MM.1S (cell line): ENCODE results near the gene NLK.

ENCODE experiments used
- DNase-seq: peaks from one replicate; pipeline ENCODE4 v3.0.0-alpha.2; 2015
- H2AFZ ChIP-seq: fragments of 300-600 bp; sonication (generic); 2 replicates; pipeline ENCODE4 v1.6.0; 2016; ENCODE audit warnings: antibody characterized with exemption, low read length
- H3F3A ChIP-seq: fragments of 300-600 bp; sonication (generic); 2 replicates; pipeline ENCODE4 v1.6.1; 2016; ENCODE audit warnings: mild to moderate bottlenecking, antibody characterized with exemption, low read length, moderate library complexity, mixed read lengths; ENCODE audit not compliant: insufficient read depth
- H3K27ac ChIP-seq: fragments of 300-600 bp; sonication (generic); 2 replicates; pipeline ENCODE4 v1.5.1; 2016; ENCODE audit warnings: mild to moderate bottlenecking, low read length
- H3K27me3 ChIP-seq: fragments of 300-600 bp; sonication (generic); replicated peaks from 2 replicates; pipeline ENCODE4 v1.6.0; 2016; ENCODE audit warnings: low read length; ENCODE audit not compliant: insufficient read depth
- H3K36me3 ChIP-seq: fragments of 300-600 bp; sonication (generic); replicated peaks from 2 replicates; pipeline ENCODE4 v1.6.1; 2016; ENCODE audit warnings: mild to moderate bottlenecking, low read length, mixed read lengths; ENCODE audit not compliant: insufficient read depth
- H3K4me1 ChIP-seq: fragments of 300-600 bp; sonication (generic); 2 replicates; pipeline ENCODE4 v1.6.1; 2016; ENCODE audit warnings: low read length, mixed read lengths
- H3K4me2 ChIP-seq: fragments of 300-600 bp; sonication (generic); 2 replicates; pipeline ENCODE4 v1.6.0; 2016; ENCODE audit warnings: low read depth, low read length
- H3K4me3 ChIP-seq: fragments of 300-600 bp; sonication (generic); 2 replicates; pipeline ENCODE4 v1.5.1; 2016; ENCODE audit warnings: low read length, mixed read lengths
- H3K79me2 ChIP-seq: fragments of 300-600 bp; sonication (generic); 2 replicates; pipeline ENCODE4 v1.6.1; 2016; ENCODE audit warnings: mixed run types, low read length, mixed read lengths
- H3K9ac ChIP-seq: fragments of 300-600 bp; sonication (generic); 2 replicates; pipeline ENCODE4 v1.6.1; 2016; ENCODE audit warnings: low read length, mixed read lengths
- H3K9me2 ChIP-seq: fragments of 300-600 bp; sonication (generic); replicated peaks from 2 replicates; pipeline ENCODE4 v1.6.1; 2016; ENCODE audit warnings: mild to moderate bottlenecking, low read length, mixed read lengths; ENCODE audit not compliant: insufficient read depth
- H3K9me3 ChIP-seq: fragments of 300-600 bp; sonication (generic); replicated peaks from 2 replicates; pipeline ENCODE4 v1.6.1; 2016; ENCODE audit warnings: mild to moderate bottlenecking, low read length, mixed read lengths; ENCODE audit not compliant: insufficient read depth
- H4K20me1 ChIP-seq: fragments of 300-600 bp; sonication (generic); 2 replicates; pipeline ENCODE4 v1.6.1; 2016; ENCODE audit warnings: mild to moderate bottlenecking, low read length, moderate library complexity, mixed read lengths; ENCODE audit not compliant: insufficient read depth
- CTCF ChIP-seq: fragments of 300-600 bp; sonication (generic); IDR thresholded peaks from 2 replicates; pipeline ENCODE4 v1.5.1; 2016; ENCODE audit warnings: antibody characterized with exemption, low read length, mixed read lengths
- EZH2 ChIP-seq: fragments of 300-600 bp; sonication (generic); optimal IDR thresholded peaks from 2 replicates; pipeline ENCODE3; 2017; ENCODE audit warnings: low read depth, mild to moderate bottlenecking, antibody characterized with exemption, low read length, mixed read lengths
- EZH2phosphoT487 ChIP-seq: fragments of 300-600 bp; sonication (generic); IDR thresholded peaks from 2 replicates; pipeline ENCODE4 v1.6.1; 2018; ENCODE audit warnings: antibody characterized with exemption, low read length

The NLK gene

GRCh38 chr17:28078341-28079229 is 36.1 kb downstream of the NLK start:
- no peak overlapping the region for H3K4me3 ChIP-seq
- no peak overlapping the region for H3K9ac ChIP-seq
- no peaks in the 10 kb centered on the region for H3K9me2 ChIP-seq
- H3K79me2 ChIP-seq: 0 out of 2 replicates have a peak, but pooled peaks cover 3% of the 10 kb centered on the region
- no peaks in the 10 kb centered on the region for H3K27me3 ChIP-seq
- TF ChIP-seq CTCF: no peak
- TF ChIP-seq EZH2phosphoT487: no peak
- TF ChIP-seq EZH2: no peak
- no peaks in the 10 kb centered on the region for H3F3A ChIP-seq
- H3K4me2 ChIP-seq: peak overlapping the region; percentile 8
- H4K20me1 ChIP-seq: no peaks in the 10 kb centered on the region
- H2AFZ ChIP-seq: no peak overlapping the region
- no peaks in the 10 kb centered on the region for H3K36me3 ChIP-seq
- no peak overlapping the region for H3K27ac ChIP-seq
- DNase-seq: no peak
- H3K9me3 ChIP-seq: no peaks in the 10 kb centered on the region
- peaks cover 15% of the 10 kb centered on the region for H3K4me1 ChIP-seq

DNA sequence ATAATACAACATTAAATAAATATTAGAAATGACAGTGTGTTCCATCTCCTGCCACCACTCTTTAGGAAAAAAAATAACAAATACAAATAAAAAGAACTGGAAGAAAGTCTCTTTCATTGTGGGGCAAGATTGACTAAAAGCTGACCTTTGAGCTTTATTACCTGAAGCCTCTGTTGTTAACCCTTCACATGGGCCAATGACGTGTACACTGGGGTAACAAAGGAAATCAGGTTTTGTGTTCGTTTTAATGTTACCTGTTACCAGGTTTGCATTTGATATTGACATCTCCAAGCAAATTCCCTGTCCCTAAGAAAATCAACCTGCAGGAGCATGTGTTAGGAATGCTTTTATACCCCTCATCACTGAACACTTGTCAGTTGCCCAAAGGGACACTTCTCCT is 39.0 kb downstream of the NLK start:
- H2AFZ ChIP-seq: no peak overlapping the region
- H3K27ac ChIP-seq: no peak overlapping the region
- no peaks in the 10 kb centered on the region for H3K9me2 ChIP-seq
- H3K9me3 ChIP-seq: no peaks in the 10 kb centered on the region
- H3K4me3 ChIP-seq: no peak overlapping the region
- no peak overlapping the region for H3K4me2 ChIP-seq
- DNase-seq: no peak
- H3F3A ChIP-seq: no peaks in the 10 kb centered on the region
- no peaks in the 10 kb centered on the region for H3K36me3 ChIP-seq
- H3K79me2 ChIP-seq: 0 out of 2 replicates have a peak, but pooled peaks cover 3% of the 10 kb centered on the region
- H4K20me1 ChIP-seq: no peaks in the 10 kb centered on the region
- no peak overlapping the region for H3K9ac ChIP-seq
- no peak for TF ChIP-seq EZH2phosphoT487
- no peak for TF ChIP-seq CTCF
- TF ChIP-seq EZH2: no peak
- no peaks in the 10 kb centered on the region for H3K27me3 ChIP-seq
- H3K4me1 ChIP-seq: peaks cover 15% of the 10 kb centered on the region

- no peaks in the 10 kb centered on the region for H3K27me3 ChIP-seq
- no peak overlapping the region for H3K4me3 ChIP-seq
- no peaks in the 10 kb centered on the region for H4K20me1 ChIP-seq
- H3K4me1 ChIP-seq: no peaks in the 10 kb centered on the region
- H3K4me2 ChIP-seq: no peak overlapping the region
- TF ChIP-seq EZH2phosphoT487: no peak
- no peak for TF ChIP-seq EZH2
- TF ChIP-seq CTCF: no peak
- no peaks in the 10 kb centered on the region for H3F3A ChIP-seq
- H3K9me3 ChIP-seq: no peaks in the 10 kb centered on the region
- H3K79me2 ChIP-seq: 0 out of 2 replicates have a peak, but pooled peaks cover 7% of the 10 kb centered on the region
- H3K27ac ChIP-seq: no peak overlapping the region
- no peaks in the 10 kb centered on the region for H3K9me2 ChIP-seq
- H3K36me3 ChIP-seq: no peaks in the 10 kb centered on the region
- H3K9ac ChIP-seq: no peak overlapping the region
- DNase-seq: no peak
- H2AFZ ChIP-seq: no peak overlapping the region
These were observed 43.3 kb downstream of the NLK start for GRCh38 chr17:28085766-28086165.
